Activated T-cell treated with anti-CD3 and anti-CD28 coated beads, Interleukin-2, amount 50 U/mL, for 24 hours (primary cell): Measurements from ENCODE around the gene MTMR11.

Source experiments
- DNase-seq: peaks from one replicate; pipeline ENCODE4 v3.0.0-alpha.2; 2020
- H3K27ac Mint-ChIP-seq: 2 replicates; pipeline ENCODE4 v1.8.0; 2020; ENCODE audit warnings: mild to moderate bottlenecking, mixed read lengths
- H3K27me3 Mint-ChIP-seq: 2 replicates; pipeline ENCODE4 v1.8.0; 2020; ENCODE audit warnings: mixed read lengths
- H3K36me3 Mint-ChIP-seq: 2 replicates; pipeline ENCODE4 v1.8.0; 2020; ENCODE audit warnings: low read depth, mixed read lengths
- H3K4me1 Mint-ChIP-seq: 2 replicates; pipeline ENCODE4 v1.8.0; 2020; ENCODE audit warnings: low read depth, mixed read lengths
- H3K4me3 Mint-ChIP-seq: 2 replicates; pipeline ENCODE4 v1.8.0; 2020; ENCODE audit warnings: mild to moderate bottlenecking, moderate library complexity, mixed read lengths
- H3K9me3 Mint-ChIP-seq: 2 replicates; pipeline ENCODE4 v1.8.0; 2020; ENCODE audit warnings: mixed read lengths

Gene MTMR11, protein sequence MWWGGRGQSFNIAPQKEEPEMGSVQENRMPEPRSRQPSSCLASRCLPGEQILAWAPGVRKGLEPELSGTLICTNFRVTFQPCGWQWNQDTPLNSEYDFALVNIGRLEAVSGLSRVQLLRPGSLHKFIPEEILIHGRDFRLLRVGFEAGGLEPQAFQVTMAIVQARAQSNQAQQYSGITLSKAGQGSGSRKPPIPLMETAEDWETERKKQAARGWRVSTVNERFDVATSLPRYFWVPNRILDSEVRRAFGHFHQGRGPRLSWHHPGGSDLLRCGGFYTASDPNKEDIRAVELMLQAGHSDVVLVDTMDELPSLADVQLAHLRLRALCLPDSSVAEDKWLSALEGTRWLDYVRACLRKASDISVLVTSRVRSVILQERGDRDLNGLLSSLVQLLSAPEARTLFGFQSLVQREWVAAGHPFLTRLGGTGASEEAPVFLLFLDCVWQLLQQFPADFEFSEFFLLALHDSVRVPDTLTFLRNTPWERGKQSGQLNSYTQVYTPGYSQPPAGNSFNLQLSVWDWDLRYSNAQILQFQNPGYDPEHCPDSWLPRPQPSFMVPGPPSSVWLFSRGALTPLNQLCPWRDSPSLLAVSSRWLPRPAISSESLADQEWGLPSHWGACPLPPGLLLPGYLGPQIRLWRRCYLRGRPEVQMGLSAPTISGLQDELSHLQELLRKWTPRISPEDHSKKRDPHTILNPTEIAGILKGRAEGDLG

DNA sequence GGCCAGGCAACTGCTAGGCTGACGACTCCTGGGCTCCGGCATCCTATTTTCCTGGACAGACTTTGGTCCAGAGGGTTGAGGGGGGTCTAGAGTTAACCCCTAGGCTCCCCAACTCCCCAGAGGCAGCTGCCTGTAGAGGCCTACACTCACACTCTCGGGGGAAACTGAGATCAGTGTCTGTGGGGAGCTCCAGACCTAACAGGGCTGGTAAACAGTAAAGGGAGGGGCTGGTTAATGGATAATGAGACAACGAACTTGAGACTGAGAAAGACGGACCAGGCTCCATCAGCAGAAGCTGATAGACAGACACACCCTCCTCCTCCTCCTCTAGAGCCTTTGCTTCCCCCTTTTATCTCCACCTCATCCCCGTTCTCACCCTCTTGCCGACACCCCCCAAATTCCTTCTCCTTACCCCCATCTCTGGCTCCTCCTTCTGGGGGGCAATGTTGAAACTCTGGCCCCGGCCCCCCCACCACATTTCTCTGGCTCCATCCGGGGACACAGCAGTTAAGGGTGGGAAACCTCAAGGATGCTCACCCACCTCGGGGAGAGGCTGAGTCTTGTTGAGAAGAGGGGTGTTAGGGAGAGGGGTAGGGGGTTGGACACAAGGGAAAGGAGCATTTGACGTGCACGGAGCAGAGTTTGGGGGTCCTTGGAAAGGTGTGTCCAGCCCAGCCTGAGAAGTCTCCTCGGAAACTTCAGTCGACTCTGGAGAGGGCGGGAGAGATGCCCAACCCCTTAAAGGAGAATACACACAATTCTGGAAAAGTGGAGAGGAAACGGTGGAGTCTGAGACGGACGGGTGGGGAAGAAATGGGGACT is at the start of gene MTMR11:
MTMR11 (minus strand) TSS at position 710 of the 822 bp plus-strand sequence; CDS start at position 478, 232 bp downstream.
- H3K9me3 Mint-ChIP-seq, result no peaks in the 10 kb centered on the region
- H3K4me1 Mint-ChIP-seq, result peaks cover 41% of the 10 kb centered on the region
- H3K4me3 Mint-ChIP-seq, result peak within 1 kb of the TSS; percentile 30
- H3K36me3 Mint-ChIP-seq, result no peaks in the 10 kb centered on the region
- peak within 1 kb of the TSS; percentile 67 for H3K27ac Mint-ChIP-seq
- no peaks in the 10 kb centered on the region for H3K27me3 Mint-ChIP-seq
- no peak for DNase-seq

DNA sequence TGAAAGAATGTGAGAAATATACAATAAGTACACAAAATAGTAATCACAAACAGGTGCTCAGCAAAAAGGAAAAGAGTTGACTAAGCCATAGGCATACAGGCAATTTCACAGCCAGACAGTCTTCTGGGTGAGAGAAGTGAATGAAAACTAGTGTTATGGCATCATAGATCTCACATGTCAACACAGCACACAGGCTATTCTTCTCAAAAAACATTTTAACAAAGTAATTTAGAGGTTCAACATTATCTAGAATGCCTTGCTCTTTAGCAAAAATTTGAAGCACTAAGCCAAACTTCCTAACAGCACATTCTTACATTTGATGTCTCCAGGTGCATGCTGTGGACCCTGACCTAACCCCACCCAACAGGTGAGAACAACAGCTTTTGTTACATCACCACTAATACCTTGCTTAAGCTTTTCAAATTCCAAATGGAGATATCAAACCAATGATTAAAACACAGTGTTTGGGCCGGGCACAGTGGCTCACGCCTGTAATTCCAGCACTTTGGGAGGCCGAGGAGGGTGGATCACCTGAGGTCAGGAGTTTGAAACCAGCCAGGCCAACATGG is 43.4 kb upstream of the MTMR11 start:
- DNase-seq, result no peak
- Mint-ChIP-seq H3K27ac (peak overlapping the region; percentile 51), H3K4me3 (no peak overlapping the region), H3K9me3 (no peaks in the 10 kb centered on the region), H3K4me1 (peaks cover 35% of the 10 kb centered on the region), H3K36me3 (peaks cover 62% of the 10 kb centered on the region), H3K27me3 (no peaks in the 10 kb centered on the region)

DNA sequence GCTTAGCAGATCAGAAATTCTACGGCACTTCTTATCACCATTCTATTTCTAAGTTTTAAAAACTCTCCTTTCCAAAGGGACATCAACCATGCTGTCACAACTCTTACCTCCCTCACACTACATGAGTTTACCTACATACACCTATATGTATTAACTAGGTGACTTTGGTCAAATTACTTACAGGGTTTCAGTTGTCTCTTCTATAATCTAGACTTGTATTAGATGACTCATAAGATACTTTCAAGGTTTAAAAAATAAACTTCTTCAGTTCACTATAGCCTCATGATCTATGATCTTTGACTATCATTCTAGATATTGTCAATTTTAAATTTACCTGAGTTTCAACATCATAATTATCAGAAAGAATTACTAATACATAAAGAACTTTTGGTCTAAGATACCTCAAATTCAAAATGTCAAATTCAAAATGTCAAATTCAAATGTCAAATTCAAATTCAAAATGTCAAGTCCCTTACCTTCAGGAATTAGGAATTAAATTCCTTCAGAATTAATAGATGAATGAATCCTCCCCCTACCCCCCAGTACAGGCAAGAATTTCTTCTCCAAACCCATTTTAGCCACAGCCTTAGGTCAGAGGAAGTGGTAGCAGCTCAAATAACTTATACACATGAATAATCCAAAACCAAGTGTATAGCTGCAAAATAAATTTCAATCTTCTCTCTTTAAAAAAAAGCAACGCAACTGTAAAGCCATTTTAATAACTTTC is 42.7 kb upstream of the MTMR11 start:
- Mint-ChIP-seq H3K4me1 (peaks cover 35% of the 10 kb centered on the region), H3K36me3 (peaks cover 67% of the 10 kb centered on the region), H3K4me3 (no peak overlapping the region), H3K9me3 (no peaks in the 10 kb centered on the region), H3K27ac (peak overlapping the region; percentile 17), H3K27me3 (no peaks in the 10 kb centered on the region)
- no peak for DNase-seq

GRCh38 chr1:149978547-149979023 is 41.9 kb upstream of the MTMR11 start:
- peaks cover 35% of the 10 kb centered on the region for H3K4me1 Mint-ChIP-seq
- no peaks in the 10 kb centered on the region for H3K9me3 Mint-ChIP-seq
- no peaks in the 10 kb centered on the region for H3K27me3 Mint-ChIP-seq
- no peak for DNase-seq
- peaks cover 74% of the 10 kb centered on the region for H3K36me3 Mint-ChIP-seq
- no peak overlapping the region for H3K4me3 Mint-ChIP-seq
- H3K27ac Mint-ChIP-seq, result no peak overlapping the region

DNA sequence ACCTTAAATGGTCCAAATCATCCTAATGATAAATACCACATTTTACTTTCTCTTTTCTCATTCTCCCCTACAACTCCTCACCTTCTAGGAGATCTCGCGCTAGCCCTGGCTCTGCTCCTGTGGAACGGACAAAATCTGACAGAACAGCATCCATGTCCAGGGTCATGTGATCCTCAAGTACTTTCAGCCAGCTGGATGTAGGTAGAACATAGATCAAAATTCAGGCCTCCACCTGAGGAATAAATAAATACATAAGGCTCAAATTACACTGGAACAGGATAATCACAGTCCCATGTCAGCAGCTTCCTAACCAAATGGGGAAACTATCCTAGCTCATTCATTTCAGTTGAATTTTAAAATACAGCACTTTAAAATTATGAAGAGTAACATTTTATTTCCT is 40.7 kb upstream of the MTMR11 start:
- H3K9me3 Mint-ChIP-seq, result no peaks in the 10 kb centered on the region
- peaks cover 32% of the 10 kb centered on the region for H3K4me1 Mint-ChIP-seq
- no peak overlapping the region for H3K4me3 Mint-ChIP-seq
- no peak overlapping the region for H3K27ac Mint-ChIP-seq
- no peak for DNase-seq
- peaks cover 80% of the 10 kb centered on the region for H3K36me3 Mint-ChIP-seq
- no peaks in the 10 kb centered on the region for H3K27me3 Mint-ChIP-seq

DNA sequence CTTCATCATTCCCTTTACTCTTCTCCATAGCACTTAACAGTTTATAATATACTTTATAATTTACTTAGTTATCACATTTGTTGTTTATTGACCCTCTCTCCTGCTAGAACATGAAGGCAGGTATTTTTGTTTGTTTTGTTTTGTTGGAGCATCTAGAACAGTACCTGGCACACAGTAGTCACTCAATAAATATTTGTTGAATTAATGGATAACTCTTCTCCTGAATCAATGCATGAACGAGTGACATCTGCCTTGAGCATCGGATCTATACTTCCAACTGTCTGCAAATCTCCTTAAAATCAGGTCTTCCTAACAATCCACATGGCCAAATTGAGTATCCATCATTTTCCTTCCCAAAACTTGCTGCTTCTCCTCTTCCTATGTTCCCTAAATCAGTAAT is 35.9 kb upstream of the MTMR11 start:
- Mint-ChIP-seq H3K27ac (no peak overlapping the region), H3K27me3 (no peaks in the 10 kb centered on the region), H3K4me3 (no peak overlapping the region), H3K9me3 (no peaks in the 10 kb centered on the region), H3K36me3 (peaks cover 85% of the 10 kb centered on the region), H3K4me1 (peaks cover 3% of the 10 kb centered on the region)
- DNase-seq, result no peak

GRCh38 chr1:149967646-149968045 is 31.0 kb upstream of the MTMR11 start:
- DNase-seq, result no peak
- Mint-ChIP-seq H3K36me3 (peaks cover 83% of the 10 kb centered on the region), H3K27me3 (no peaks in the 10 kb centered on the region), H3K9me3 (no peaks in the 10 kb centered on the region), H3K4me3 (no peak overlapping the region), H3K4me1 (peaks cover 9% of the 10 kb centered on the region), H3K27ac (no peak overlapping the region)

- Mint-ChIP-seq H3K27me3 (no peaks in the 10 kb centered on the region), H3K36me3 (peaks cover 82% of the 10 kb centered on the region), H3K4me1 (peaks cover 15% of the 10 kb centered on the region), H3K27ac (peak overlapping the region; percentile 12), H3K4me3 (no peak overlapping the region), H3K9me3 (no peaks in the 10 kb centered on the region)
- no peak for DNase-seq
These were observed 30.4 kb upstream of the MTMR11 start for GRCh38 chr1:149967041-149967440.

GRCh38 chr1:149966405-149966804 is 29.7 kb upstream of the MTMR11 start:
- peak overlapping the region; percentile 47 for H3K27ac Mint-ChIP-seq
- H3K27me3 Mint-ChIP-seq, result no peaks in the 10 kb centered on the region
- no peak overlapping the region for H3K4me3 Mint-ChIP-seq
- DNase-seq, result no peak
- H3K9me3 Mint-ChIP-seq, result no peaks in the 10 kb centered on the region
- H3K36me3 Mint-ChIP-seq, result peaks cover 82% of the 10 kb centered on the region
- H3K4me1 Mint-ChIP-seq, result peaks cover 16% of the 10 kb centered on the region

GRCh38 chr1:149965440-149965839 is 28.8 kb upstream of the MTMR11 start:
- Mint-ChIP-seq H3K27ac (no peak overlapping the region), H3K4me3 (no peak overlapping the region), H3K27me3 (no peaks in the 10 kb centered on the region), H3K9me3 (no peaks in the 10 kb centered on the region), H3K36me3 (peaks cover 82% of the 10 kb centered on the region), H3K4me1 (peaks cover 16% of the 10 kb centered on the region)
- DNase-seq, result no peak

GRCh38 chr1:149963358-149963757 is 26.7 kb upstream of the MTMR11 start:
- no peak for DNase-seq
- Mint-ChIP-seq H3K27ac (no peak overlapping the region), H3K9me3 (no peaks in the 10 kb centered on the region), H3K27me3 (no peaks in the 10 kb centered on the region), H3K4me3 (no peak overlapping the region), H3K4me1 (peaks cover 16% of the 10 kb centered on the region), H3K36me3 (peaks cover 89% of the 10 kb centered on the region)

- peaks cover 16% of the 10 kb centered on the region for H3K4me1 Mint-ChIP-seq
- H3K27ac Mint-ChIP-seq, result peak overlapping the region; percentile 37
- H3K27me3 Mint-ChIP-seq, result no peaks in the 10 kb centered on the region
- no peak overlapping the region for H3K4me3 Mint-ChIP-seq
- no peak for DNase-seq
- no peaks in the 10 kb centered on the region for H3K9me3 Mint-ChIP-seq
- peaks cover 90% of the 10 kb centered on the region for H3K36me3 Mint-ChIP-seq
These were observed 26.1 kb upstream of the MTMR11 start for GRCh38 chr1:149962736-149963135.

DNA sequence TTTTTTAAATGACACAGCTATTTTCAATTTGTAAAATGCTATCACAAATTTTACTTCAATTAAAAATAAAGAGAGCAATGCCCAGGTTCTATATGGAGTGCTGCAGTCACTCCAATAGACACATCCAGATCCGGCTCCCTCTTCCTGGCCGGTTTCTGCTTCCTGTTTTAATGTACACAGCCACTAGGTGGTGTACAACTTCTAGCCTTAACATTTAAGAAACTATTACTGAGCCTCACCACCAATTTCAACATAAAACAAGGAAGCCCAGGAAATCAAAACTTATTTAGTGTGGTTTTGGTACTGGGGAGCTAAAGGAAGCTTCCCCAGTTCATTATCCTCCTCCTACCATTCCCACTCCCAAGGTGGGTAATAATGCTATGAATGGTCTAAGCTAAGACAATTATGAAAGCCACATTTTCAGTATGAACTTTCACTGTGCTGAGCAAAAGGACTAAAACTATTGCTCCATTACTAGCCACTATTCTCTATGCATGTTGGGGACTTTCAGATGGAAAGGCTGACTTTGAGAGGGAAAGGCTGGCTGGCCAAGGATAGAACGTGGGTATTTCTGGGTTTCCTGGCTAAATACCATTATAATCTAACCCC is 25.5 kb upstream of the MTMR11 start:
- H3K9me3 Mint-ChIP-seq, result no peaks in the 10 kb centered on the region
- H3K36me3 Mint-ChIP-seq, result peaks cover 89% of the 10 kb centered on the region
- H3K27me3 Mint-ChIP-seq, result no peaks in the 10 kb centered on the region
- peak overlapping the region; percentile 14 for H3K27ac Mint-ChIP-seq
- DNase-seq, result no peak
- no peak overlapping the region for H3K4me3 Mint-ChIP-seq
- H3K4me1 Mint-ChIP-seq, result peaks cover 16% of the 10 kb centered on the region
